OCI-LY1 (cell line): ENCODE measurements around the gene HORMAD2.

Experiments used
- EZH2 ChIP-seq: fragments of 200-600 bp; sonication (generic), shearing (Covaris generic); IDR thresholded peaks from 2 replicates; pipeline ENCODE4 v1.8.0; 2017; ENCODE audit warnings: borderline replicate concordance, mixed run types, mild to moderate bottlenecking, antibody characterized with exemption, low read length, moderate library complexity, mixed read lengths
- TF ChIP-seq, protein P1 (sequence below): fragments of 200-600 bp; sonication (generic), shearing (Covaris generic); IDR thresholded peaks from 2 replicates; pipeline ENCODE4 v1.5.1; 2017; ENCODE audit warnings: mild to moderate bottlenecking, antibody characterized with exemption, low read length, moderate library complexity, mixed read lengths

DNA sequence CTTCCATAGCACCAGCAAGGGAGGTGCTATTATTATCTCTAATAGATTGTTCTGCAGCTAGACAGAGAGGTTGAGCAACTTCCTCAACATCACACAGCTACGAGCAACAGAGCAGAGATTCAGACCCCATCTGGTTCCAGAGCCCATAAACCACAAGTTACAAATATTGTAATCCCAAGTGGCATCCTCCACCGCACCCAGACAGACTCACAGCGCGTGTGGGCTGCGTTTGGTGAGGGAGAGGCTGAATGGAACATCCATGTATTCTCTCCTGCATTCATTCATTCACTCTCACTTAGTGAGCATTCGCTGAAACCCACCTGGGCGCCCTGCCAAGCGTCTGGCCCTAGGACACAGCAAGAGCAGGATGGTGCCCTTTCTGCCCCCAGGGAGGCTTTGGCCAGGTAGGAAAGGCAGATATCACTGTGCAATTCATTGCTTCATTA, 132.8 kb downstream of the HORMAD2 start:
- TF ChIP-seq, protein P1, sequence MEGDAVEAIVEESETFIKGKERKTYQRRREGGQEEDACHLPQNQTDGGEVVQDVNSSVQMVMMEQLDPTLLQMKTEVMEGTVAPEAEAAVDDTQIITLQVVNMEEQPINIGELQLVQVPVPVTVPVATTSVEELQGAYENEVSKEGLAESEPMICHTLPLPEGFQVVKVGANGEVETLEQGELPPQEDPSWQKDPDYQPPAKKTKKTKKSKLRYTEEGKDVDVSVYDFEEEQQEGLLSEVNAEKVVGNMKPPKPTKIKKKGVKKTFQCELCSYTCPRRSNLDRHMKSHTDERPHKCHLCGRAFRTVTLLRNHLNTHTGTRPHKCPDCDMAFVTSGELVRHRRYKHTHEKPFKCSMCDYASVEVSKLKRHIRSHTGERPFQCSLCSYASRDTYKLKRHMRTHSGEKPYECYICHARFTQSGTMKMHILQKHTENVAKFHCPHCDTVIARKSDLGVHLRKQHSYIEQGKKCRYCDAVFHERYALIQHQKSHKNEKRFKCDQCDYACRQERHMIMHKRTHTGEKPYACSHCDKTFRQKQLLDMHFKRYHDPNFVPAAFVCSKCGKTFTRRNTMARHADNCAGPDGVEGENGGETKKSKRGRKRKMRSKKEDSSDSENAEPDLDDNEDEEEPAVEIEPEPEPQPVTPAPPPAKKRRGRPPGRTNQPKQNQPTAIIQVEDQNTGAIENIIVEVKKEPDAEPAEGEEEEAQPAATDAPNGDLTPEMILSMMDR, result no peak
- no peak for TF ChIP-seq EZH2
